Adrenal gland (tissue), 12 donors: Measurements from ENCODE around the gene ANKRD10. TPM values are rescaled to one million over a fixed set of nuclear protein-coding genes. Genes with fewer than 3 reads are reported as not detected.

Experiments
- DNase-seq, 7 donors: peaks; one replicate each; pipeline ENCODE4 v3.0.0-alpha.2; 2019 to 2020
- H3K27ac ChIP-seq, 5 donors: fragments of 200-600 bp; sonication (generic) in 4 of 5; 1 replicate in 3 of 5; 2 replicates in 2 of 5; pipeline versions ENCODE4 v1.5.1 to v1.8.0; 2016 to 2020; ENCODE audit warnings: mild to moderate bottlenecking in 1 of 5
- H3K27me3 ChIP-seq: fragments of 200-600 bp; 2 replicates; pipeline ENCODE4 v1.8.0; 2021
- H3K36me3 ChIP-seq, 2 donors: fragments of 200-600 bp; replicated peaks in 1 of 2; 1 replicate in 1 of 2; 2 replicates in 1 of 2; pipeline versions ENCODE4 v1.5.1 to v1.8.0; 2018 to 2022
- H3K4me1 ChIP-seq, 2 donors: fragments of 200-600 bp; replicated peaks in 1 of 2; 1 replicate in 1 of 2; 2 replicates in 1 of 2; pipeline versions ENCODE4 v1.5.1 to v1.8.0; 2018 to 2021
- H3K4me3 ChIP-seq, 4 donors: fragments of 200-600 bp; sonication (generic) in 3 of 4; one replicate each; pipeline ENCODE4 v1.5.1; 2016 to 2018
- H3K9me3 ChIP-seq, 3 donors: fragments of 200-600 bp; sonication (generic) in 1 of 3; replicated peaks in 1 of 3; 1 replicate in 2 of 3; 2 replicates in 1 of 3; pipeline versions ENCODE4 v1.5.1 to v1.8.0; 2016 to 2021
- CTCF ChIP-seq, 6 experiments: fragments of 450-650 bp in 4 of 6; fragments of 200-600 bp in 2 of 6; sonication (generic) in 1 of 6; IDR thresholded peaks; 1 replicate in 5 of 6; 2 replicates in 1 of 6; pipeline versions ENCODE4 v1.5.1 to v1.8.0; 2016 to 2021; ENCODE audit warnings: antibody characterized with exemption in 6 of 6, mild to moderate bottlenecking in 2 of 6, moderate library complexity in 1 of 6
- POLR2A ChIP-seq, 2 donors: fragments of 450-650 bp; IDR thresholded peaks; one replicate each; pipeline ENCODE4 v1.6.1; 2017; ENCODE audit warnings: antibody characterized with exemption in 2 of 2, mild to moderate bottlenecking in 2 of 2, moderate library complexity in 1 of 2
- WGBS, 4 donors: extraction: QIAGEN DNeasy Blood & Tissue Kit in 2 of 4; methylation state at CpG; one replicate each; pipeline versions ENCODE4 v1.1.5 to v1.1.7; 2013 to 2017; 5-methylcytosine and 5-hydroxymethylcytosine counted together
- intact Hi-C, 2 donors: fragments of 100-400 bp; cut with DNase I; formaldehyde crosslinking; loops; one replicate each; pipeline versions ENCODE4 v1.14.1 to v1.15.0; 2022 to 2023
- polyA plus RNA-seq, 3 donors: library from polyadenylated mRNA; stranded (reverse); fragments of 200-250 nt in 2 of 3; fragments of 350-450 nt in 1 of 3; fragmentation: Illumina TruSeq in 1 of 3; extraction: RNeasy Lipid Tissue Mini Kit (QIAGEN cat#74804) in 1 of 3; gene quantifications; one replicate each; pipeline ENCODE4 v1.2.3, GENCODE V29; 2013 to 2014
- total RNA-seq, 9 donors: library from RNA; depleted of rRNA in 4 of 9; stranded (reverse); fragments of >200 nt in 4 of 9; fragments of 120-200 nt in 1 of 9; fragmentation: NEBNext Ultra II Directional in 1 of 9; extraction: Animal tissue kit (Norgen Biotek cat#: 25700) in 1 of 9; gene quantifications; one replicate each; pipeline versions ENCODE4 v1.1.0 to v1.2.4, GENCODE V29; 2013 to 2023
- donor health status: healthy with polysubstance abuse.
- donor health status: Bipolar disorder and iron deficiency.
- donor health status: DM: yes; HTN: yes; CAD: no.
- donor health status: DM: no; HTN: no; CAD: no.
- donor health status: DM: no; HTN: no; CAD: no.
- donor health status: DM: yes; HTN: yes; CAD: no.

The ANKRD10 gene
- total and polyA plus RNA-seq, 12 donors, result 36.5 to 159 (median 101) TPM

- no peaks in the 10 kb centered on the region for H3K27me3 ChIP-seq
- no peaks in the 10 kb centered on the region for H3K36me3 ChIP-seq
- H3K9me3 ChIP-seq, result no peaks in the 10 kb centered on the region
- H3K27ac ChIP-seq, result peak overlapping the region; percentile 73 to 92 (median 83)
- H3K4me3 ChIP-seq, result peak overlapping the region in 2 of 4 donors; percentile 3 to 33
- WGBS, 4 donors, result 21 to 46% (median 28%) methylated on average over 24 to 34 of the region's 34 CpGs
- TF ChIP-seq CTCF (IDR thresholded peaks at IDR 0.05) (peak in 4 of 6 experiments; percentile 46 to 53 (median 50)), POLR2A (IDR thresholded peaks at IDR 0.05) (peak; percentile 14 to 74)
- H3K4me1 ChIP-seq, result peaks cover 7 to 22% of the 10 kb centered on the region in 2 donors
- peak; percentile 95 to 99 (median 99) for DNase-seq
- intact Hi-C loops, result no loop called here
Measured at GRCh38 chr13:110869805-110870706, 44.8 kb downstream of the ANKRD10 start.

GRCh38 chr13:110869231-110869804 is 45.6 kb downstream of the ANKRD10 start:
- intact Hi-C loops, result no loop called here
- no peaks in the 10 kb centered on the region for H3K9me3 ChIP-seq
- peak overlapping the region; percentile 58 to 92 (median 73) for H3K27ac ChIP-seq
- TF ChIP-seq CTCF (IDR thresholded peaks at IDR 0.05) (no peak), POLR2A (IDR thresholded peaks at IDR 0.05) (no peak)
- H3K27me3 ChIP-seq, result no peaks in the 10 kb centered on the region
- peak in 4 of 7 donors; percentile 29 to 72 (median 32) for DNase-seq
- peaks cover 1 to 17% of the 10 kb centered on the region in 2 donors for H3K4me1 ChIP-seq
- H3K4me3 ChIP-seq, result peak overlapping the region in 1 of 4 donors; percentile 33
- H3K36me3 ChIP-seq, result no peaks in the 10 kb centered on the region
- WGBS, 4 donors, result 76 to 91% (median 79%) methylated on average over 22 of the region's 22 CpGs

GRCh38 chr13:110868720-110869119 is 46.1 kb downstream of the ANKRD10 start:
- DNase-seq, result no peak
- Histone ChIP-seq H3K4me3 (no peak overlapping the region), H3K36me3 (no peaks in the 10 kb centered on the region), H3K27ac (peak overlapping the region in 2 of 5 donors; percentile 91 to 92), H3K4me1 (peaks cover 0 to 13% of the 10 kb centered on the region in 2 donors), H3K27me3 (no peaks in the 10 kb centered on the region), H3K9me3 (no peaks in the 10 kb centered on the region)
- 68 to 80% (median 76%) methylated on average over 5 of the region's 5 CpGs for WGBS, 4 donors
- TF ChIP-seq CTCF (IDR thresholded peaks at IDR 0.05) (no peak), POLR2A (IDR thresholded peaks at IDR 0.05) (no peak)
- intact Hi-C loops, result no loop called here

- Histone ChIP-seq H3K27me3 (no peaks in the 10 kb centered on the region), H3K36me3 (no peaks in the 10 kb centered on the region), H3K4me3 (no peak overlapping the region), H3K27ac (no peak overlapping the region), H3K4me1 (peaks cover 0 to 13% of the 10 kb centered on the region in 2 donors), H3K9me3 (no peaks in the 10 kb centered on the region)
- WGBS, 4 donors, result 69 to 90% (median 80%) methylated on average over 6 of the region's 6 CpGs
- DNase-seq, result no peak
- intact Hi-C loops, result no loop called here
- TF ChIP-seq CTCF (IDR thresholded peaks at IDR 0.05) (no peak), POLR2A (IDR thresholded peaks at IDR 0.05) (no peak)
Measured at GRCh38 chr13:110867380-110867779, 47.5 kb downstream of the ANKRD10 start.
